K562 (cell line): ENCODE results near the gene ZBTB9. TPM values are rescaled to one million over a fixed set of nuclear protein-coding genes. Genes with fewer than 3 reads are reported as not detected.

ENCODE experiments used
- ATAC-seq: fragments of 200-7000 bp; cut with Tn5 transposase; 3 replicates; pipeline ENCODE4 v1.9.1; 2020; ENCODE audit warnings: moderate library complexity
- BruUV-seq: library from RNA; stranded (reverse); fragments of 400-500 nt; replicated peaks from 2 replicates; lab custom pipeline; 2021; lab: Mats Ljungman, UMichigan
- CTCF ChIA-PET: fragments of 300-600 bp; formaldehyde crosslinking; extraction: SDS; loops from one replicate; lab custom pipeline; 2021; ENCODE audit warnings: low intra/inter-chr PET ratio; lab: Yijun Ruan, JAX
- POLR2A ChIA-PET: fragments of 300-600, 350-650 bp; sonication (Branson Sonifier 250); formaldehyde crosslinking; extraction: SDS; loops from one replicate; lab custom pipeline; 2021; ENCODE audit warnings: antibody characterized with exemption, inconsistent platforms; lab: Yijun Ruan, JAX
- DNase-seq, 4 experiments: peaks; one replicate each; pipeline versions ENCODE4 v3.0.0 to v3.0.0-alpha.2; 2011 to 2018; ENCODE audit warnings: low spot score in 3 of 4, mixed read lengths in 3 of 4; ENCODE audit errors: extremely low read depth in 1 of 4
- FAIRE-seq: peaks from 2 replicates; lab custom pipeline; 2011; peaks lifted over from hg19 to GRCh38; lab: Jason Lieb, UNC
- H2AFZ ChIP-seq: 2 replicates; pipeline ENCODE4 v1.6.0; 2011; ENCODE audit warnings: low read depth, low read length, control low read depth, inconsistent platforms
- H3K27ac ChIP-seq: fragments of 200-600 bp; 3 replicates; pipeline ENCODE4 v1.8.0; 2011; ENCODE audit warnings: low read depth, mild to moderate bottlenecking, control low read depth, inconsistent platforms, low read length, moderate library complexity, mixed read lengths; ENCODE audit errors: extremely low read depth
- H3K27me3 ChIP-seq, 2 experiments: fragments of 300-600 bp in 1 of 2; 2 replicates in 1 of 2; 3 replicates in 1 of 2; pipeline versions ENCODE4 v1.6.0 to v1.8.0; 2011; ENCODE audit warnings: inconsistent platforms in 2 of 2, low read length in 2 of 2, mild to moderate bottlenecking in 1 of 2, mixed read lengths in 1 of 2, moderate library complexity in 1 of 2; ENCODE audit not compliant: control insufficient read depth in 2 of 2, insufficient read depth in 2 of 2
- H3K36me3 ChIP-seq: fragments of 300-600 bp; 3 replicates; pipeline ENCODE4 v1.8.0; 2011; ENCODE audit warnings: mild to moderate bottlenecking, low read length, inconsistent platforms; ENCODE audit not compliant: control insufficient read depth, insufficient read depth
- H3K4me1 ChIP-seq, 2 experiments: fragments of 200-600 bp in 1 of 2; replicated peaks in 1 of 2; 2 replicates in 1 of 2; 3 replicates in 1 of 2; pipeline versions ENCODE4 v1.5.1 to v1.8.0; 2011; ENCODE audit warnings: inconsistent platforms in 2 of 2, low read length in 2 of 2, mild to moderate bottlenecking in 1 of 2, mixed read lengths in 1 of 2, moderate library complexity in 1 of 2; ENCODE audit not compliant: control insufficient read depth in 2 of 2, insufficient read depth in 2 of 2
- H3K4me2 ChIP-seq: 2 replicates; pipeline ENCODE4 v1.6.1; 2011; ENCODE audit warnings: low read length, control low read depth, inconsistent platforms, mixed read lengths; ENCODE audit not compliant: insufficient read depth
- H3K4me3 ChIP-seq: fragments of 200-600 bp; sonication (generic), shearing (Covaris generic); 2 replicates; pipeline ENCODE4 v1.5.1; 2016; ENCODE audit warnings: control low read depth, inconsistent platforms
- H3K79me2 ChIP-seq: fragments of 200-600 bp; 3 replicates; pipeline ENCODE4 v1.8.0; 2011; ENCODE audit warnings: low read length, inconsistent platforms; ENCODE audit not compliant: control insufficient read depth, insufficient read depth
- H3K9ac ChIP-seq, 2 experiments: 2 replicates each; pipeline versions ENCODE4 v1.6.0 to v1.6.1; 2011; ENCODE audit warnings: low read depth in 2 of 2, low read length in 2 of 2, control low read depth in 1 of 2, inconsistent platforms in 1 of 2, mild to moderate bottlenecking in 1 of 2, mixed read lengths in 1 of 2; ENCODE audit not compliant: insufficient read depth in 1 of 2
- H3K9me1 ChIP-seq: one replicate; pipeline ENCODE4 v1.6.0; 2011; ENCODE audit warnings: inconsistent platforms, mild to moderate bottlenecking, low read length, moderate library complexity; ENCODE audit not compliant: control insufficient read depth, insufficient read depth
- H3K9me3 ChIP-seq: replicated peaks from 2 replicates; pipeline ENCODE4 v1.5.1; 2011; ENCODE audit warnings: low read depth, low read length, inconsistent platforms; ENCODE audit not compliant: control insufficient read depth, insufficient read depth
- H4K20me1 ChIP-seq: replicated peaks from 2 replicates; pipeline ENCODE4 v1.6.1; 2011; ENCODE audit warnings: low read length, inconsistent platforms, mixed read lengths; ENCODE audit not compliant: control insufficient read depth, insufficient read depth
- BRCA1 ChIP-seq, 2 experiments: fragments of 450-650 bp in 1 of 2; sonication (generic) in 1 of 2; formaldehyde crosslinking in 1 of 2; IDR thresholded peaks; 2 replicates each; pipeline versions ENCODE4 v1.5.0 to v1.6.1; 2017 to 2020; ENCODE audit warnings: mild to moderate bottlenecking in 1 of 2, missing genetic modification reagents in 1 of 2
- CBFA2T2 ChIP-seq: fragments of 450-650 bp; conservative IDR thresholded peaks from 2 replicates; pipeline ENCODE4 v1.6.1; 2017; ENCODE audit warnings: mild to moderate bottlenecking
- CSDE1 ChIP-seq, 2 experiments: fragments of 450-650 bp; IDR thresholded peaks; 2 replicates each; pipeline ENCODE4 v1.6.1; 2016; ENCODE audit warnings: mild to moderate bottlenecking in 1 of 2
- FOSL1 ChIP-seq: fragments of 200-800 bp; sonication (Bioruptor generic); conservative IDR thresholded peaks from 2 replicates; pipeline ENCODE4 v1.6.1; 2016; ENCODE audit warnings: missing genetic modification characterization, missing compliant biosample characterization
- FOXJ3 ChIP-seq: sonication (generic); formaldehyde crosslinking; IDR thresholded peaks from 2 replicates; pipeline ENCODE4 v1.4.0; 2020; ENCODE audit warnings: mild to moderate bottlenecking, missing genetic modification reagents
- JUN ChIP-seq, 2 experiments: sonication (generic) in 1 of 2; formaldehyde crosslinking in 1 of 2; IDR thresholded peaks; 2 replicates each; pipeline versions ENCODE4 v1.6.1 to v1.8.0; 2012 to 2022; ENCODE audit warnings: borderline replicate concordance in 2 of 2, mild to moderate bottlenecking in 2 of 2, improper control_type of control experiment in 1 of 2, low read depth in 1 of 2, low read length in 1 of 2, missing genetic modification reagents in 1 of 2
- KLF1 ChIP-seq: fragments of 450-650 bp; IDR thresholded peaks from 2 replicates; pipeline ENCODE4 v1.6.1; 2016; ENCODE audit warnings: missing genetic modification characterization, missing compliant biosample characterization
- KLF13 ChIP-seq: fragments of 450-650 bp; IDR thresholded peaks from 2 replicates; pipeline ENCODE4 v1.6.1; 2016; ENCODE audit warnings: missing genetic modification characterization, low read depth, mild to moderate bottlenecking, missing compliant biosample characterization, moderate library complexity, borderline replicate concordance
- LCOR ChIP-seq: sonication (generic); formaldehyde crosslinking; IDR thresholded peaks from 2 replicates; pipeline ENCODE4 v1.8.0; 2022; ENCODE audit warnings: mild to moderate bottlenecking, missing genetic modification reagents
- MAFF ChIP-seq: IDR thresholded peaks from 2 replicates; pipeline ENCODE4 v1.6.1; 2012; ENCODE audit warnings: low read length, improper control_type of control experiment
- MEIS2 ChIP-seq: fragments of 450-650 bp; IDR thresholded peaks from 2 replicates; pipeline ENCODE4 v1.6.1; 2014; ENCODE audit warnings: mild to moderate bottlenecking; ENCODE audit not compliant: partially characterized antibody
- NFATC3 ChIP-seq: fragments of 450-650 bp; IDR thresholded peaks from 2 replicates; pipeline ENCODE4 v1.6.1; 2017; ENCODE audit warnings: mild to moderate bottlenecking
- NRF1 ChIP-seq, 2 experiments: fragments of 450-650 bp; IDR thresholded peaks in 1 of 2; conservative IDR thresholded peaks in 1 of 2; 2 replicates each; pipeline ENCODE4 v1.6.1; 2014; ENCODE audit warnings: mild to moderate bottlenecking in 2 of 2
- TAF15 ChIP-seq: fragments of 200-400 bp; formaldehyde crosslinking; IDR thresholded peaks from 2 replicates; pipeline ENCODE4 v1.6.1; 2017; ENCODE audit warnings: mild to moderate bottlenecking, low read depth, low read length, moderate library complexity
- ZNF23 ChIP-seq: fragments of 250-450 bp; sonication (Bioruptor Pico); IDR thresholded peaks from 2 replicates; pipeline ENCODE4 v1.4.0; 2020; ENCODE audit warnings: mild to moderate bottlenecking
- WGBS: fragments of 100-300 bp; shearing (Covaris generic); methylation state at CpG from one replicate; pipeline ENCODE4 v1.1.6; 2016; ENCODE audit warnings: low coverage, mixed read lengths; ENCODE audit not compliant: insufficient coverage; ENCODE audit errors: missing lambda C conversion rate; 5-methylcytosine and 5-hydroxymethylcytosine counted together
- in situ Hi-C: fragments of 300-500 bp; cut with MboI; formaldehyde crosslinking; loops from 4 replicates; pipeline ENCODE4 v1.15.0; 2018; ENCODE audit warnings: inconsistent platforms, mixed read lengths
- intact Hi-C: fragments of 100-400 bp; cut with micrococcal nuclease; formaldehyde crosslinking; loops from 2 replicates; pipeline ENCODE4 v1.14.2; 2022
- polyA plus RNA-seq, 8 experiments: library from polyadenylated mRNA; depleted of rRNA in 4 of 8; stranded (reverse) in 5 of 8; unstranded in 3 of 8; fragments of >200 nt; fragmentation: Nextera tagmentation in 2 of 8; fragmentation: Illumina TruSeq in 1 of 8; extraction: Ambion mirVana in 2 of 8; extraction: Trizol in 1 of 8; gene quantifications; 2 replicates each; pipeline versions ENCODE4 v1.2.1 to v1.2.3, GENCODE V29; 2011 to 2014; ENCODE audit warnings: inconsistent platforms in 1 of 8, missing spikeins in 1 of 8
- total RNA-seq, 7 experiments: library from RNA; depleted of rRNA in 6 of 7; stranded (reverse); fragments of >200 nt in 6 of 7; fragmentation: Illumina TruSeq in 2 of 7; extraction: Trizol in 2 of 7; gene quantifications; 2 replicates each; pipeline versions ENCODE4 v1.2.1 to v1.2.3, GENCODE V29; 2011 to 2021; ENCODE audit warnings: low replicate concordance in 1 of 7
- TF ChIP-seq, protein P1 (sequence below), 2 experiments: IDR thresholded peaks in 1 of 2; conservative IDR thresholded peaks in 1 of 2; 2 replicates each; pipeline ENCODE4 v1.6.1; 2016; ENCODE audit warnings: low read depth in 2 of 2, mild to moderate bottlenecking in 1 of 2, missing compliant biosample characterization in 1 of 2, missing genetic modification characterization in 1 of 2, moderate library complexity in 1 of 2
- TF ChIP-seq, protein P2 (sequence below): fragments of 250-450 bp; sonication (Bioruptor Pico); IDR thresholded peaks from 2 replicates; pipeline ENCODE4 v1.5.0; 2021; ENCODE audit warnings: mild to moderate bottlenecking, moderate library complexity

The ZBTB9 gene
- total and polyA plus RNA-seq, 9 of the 15 experiments (the other 6 are each of a cell fraction or from before 2014, with no cell fraction given), result 1.9 to 19.5 (median 10.4) TPM

DNA sequence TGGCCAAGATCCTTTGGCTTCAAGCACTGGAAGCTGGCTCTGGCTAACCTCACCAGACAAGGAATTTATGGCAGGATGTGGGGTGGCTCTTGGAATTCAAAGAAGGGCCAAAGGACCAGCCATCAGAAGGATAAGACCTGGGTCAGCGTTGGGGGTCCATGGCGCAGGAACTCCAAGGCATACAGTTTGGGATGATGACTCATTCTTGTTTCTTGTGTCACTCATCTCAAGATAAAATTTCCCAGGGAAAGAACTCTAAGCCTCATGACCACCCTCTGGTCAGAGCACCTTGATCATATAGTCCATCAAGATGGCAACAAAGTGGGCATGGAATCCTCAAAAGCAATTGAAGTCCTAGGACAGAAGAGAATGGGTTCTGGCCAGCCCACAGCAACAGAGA is 4.8 kb downstream of the ZBTB9 start:
- peak in 1 of 4 experiments; percentile 9 for DNase-seq
- in situ Hi-C loops, result no loop called here
- Histone ChIP-seq H3K27ac (no peak overlapping the region), H3K9ac (no peak overlapping the region), H3K4me1 (peaks cover 14 to 16% of the 10 kb centered on the region in 2 experiments; a peak in 4 of 5 replicates), H2AFZ (no peak overlapping the region), H3K4me3 (no peak overlapping the region), H4K20me1 (no peaks in the 10 kb centered on the region), H3K9me3 (no peaks in the 10 kb centered on the region), H3K27me3 (no peaks in the 10 kb centered on the region), H3K4me2 (no peak overlapping the region), H3K79me2 (peaks cover 19% of the 10 kb centered on the region), H3K9me1 (no peaks in the 10 kb centered on the region), H3K36me3 (peaks cover 27% of the 10 kb centered on the region)
- no TSS peak for BruUV-seq
- CTCF ChIA-PET, result no interaction called here
- FAIRE-seq, result no peak
- POLR2A ChIA-PET, result interaction anchor here (0.5 to 1.3 kb wide), 8 partner anchors 8 to 188 kb away, joined by 3 to 8 read pairs (median 3); partner anchors contain the start of genes RPS18 and VPS52
- no peak for ATAC-seq
- intact Hi-C loops, result no loop called here
- 17% methylated on average over 2 of the region's 2 CpGs for WGBS
- TF ChIP-seq, protein P1, sequence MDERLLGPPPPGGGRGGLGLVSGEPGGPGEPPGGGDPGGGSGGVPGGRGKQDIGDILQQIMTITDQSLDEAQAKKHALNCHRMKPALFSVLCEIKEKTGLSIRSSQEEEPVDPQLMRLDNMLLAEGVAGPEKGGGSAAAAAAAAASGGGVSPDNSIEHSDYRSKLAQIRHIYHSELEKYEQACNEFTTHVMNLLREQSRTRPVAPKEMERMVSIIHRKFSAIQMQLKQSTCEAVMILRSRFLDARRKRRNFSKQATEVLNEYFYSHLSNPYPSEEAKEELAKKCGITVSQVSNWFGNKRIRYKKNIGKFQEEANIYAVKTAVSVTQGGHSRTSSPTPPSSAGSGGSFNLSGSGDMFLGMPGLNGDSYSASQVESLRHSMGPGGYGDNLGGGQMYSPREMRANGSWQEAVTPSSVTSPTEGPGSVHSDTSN (CRISPR knock-in tag; IDR thresholded peaks at IDR 0.05; ENCODE audit: low read depth), result no peak
- TF ChIP-seq, protein P1 (tag; conservative IDR thresholded peaks at IDR 0.05; ENCODE audit: low read depth), result peak; percentile 24; the same call in 1 of the 2 replicates
- no peak for TF ChIP-seq TAF15
- TF ChIP-seq LCOR, result 0 out of 2 replicates have a peak, but pooled peaks have one; percentile 47
- TF ChIP-seq FOSL1 (tag), result peak; percentile 86
- TF ChIP-seq JUN (IDR thresholded peaks at IDR 0.05; ENCODE audit: borderline replicate concordance, low read depth, low read length), result 0 out of 2 replicates have a peak, but pooled peaks have one; percentile 39
- no peak for TF ChIP-seq JUN (CRISPR knock-in tag; IDR thresholded peaks at IDR 0.05; ENCODE audit: borderline replicate concordance)
- TF ChIP-seq CBFA2T2, result no peak
- TF ChIP-seq KLF13, result no peak
- no peak for TF ChIP-seq ZNF23 (CRISPR knock-in tag)
- TF ChIP-seq MEIS2, result peak; percentile 26
- no peak for TF ChIP-seq FOXJ3 (CRISPR knock-in tag)
- no peak for TF ChIP-seq NRF1 (conservative IDR thresholded peaks at IDR 0.05 in 1 of 2, IDR thresholded peaks at IDR 0.05 in 1 of 2)
- TF ChIP-seq, protein P2, sequence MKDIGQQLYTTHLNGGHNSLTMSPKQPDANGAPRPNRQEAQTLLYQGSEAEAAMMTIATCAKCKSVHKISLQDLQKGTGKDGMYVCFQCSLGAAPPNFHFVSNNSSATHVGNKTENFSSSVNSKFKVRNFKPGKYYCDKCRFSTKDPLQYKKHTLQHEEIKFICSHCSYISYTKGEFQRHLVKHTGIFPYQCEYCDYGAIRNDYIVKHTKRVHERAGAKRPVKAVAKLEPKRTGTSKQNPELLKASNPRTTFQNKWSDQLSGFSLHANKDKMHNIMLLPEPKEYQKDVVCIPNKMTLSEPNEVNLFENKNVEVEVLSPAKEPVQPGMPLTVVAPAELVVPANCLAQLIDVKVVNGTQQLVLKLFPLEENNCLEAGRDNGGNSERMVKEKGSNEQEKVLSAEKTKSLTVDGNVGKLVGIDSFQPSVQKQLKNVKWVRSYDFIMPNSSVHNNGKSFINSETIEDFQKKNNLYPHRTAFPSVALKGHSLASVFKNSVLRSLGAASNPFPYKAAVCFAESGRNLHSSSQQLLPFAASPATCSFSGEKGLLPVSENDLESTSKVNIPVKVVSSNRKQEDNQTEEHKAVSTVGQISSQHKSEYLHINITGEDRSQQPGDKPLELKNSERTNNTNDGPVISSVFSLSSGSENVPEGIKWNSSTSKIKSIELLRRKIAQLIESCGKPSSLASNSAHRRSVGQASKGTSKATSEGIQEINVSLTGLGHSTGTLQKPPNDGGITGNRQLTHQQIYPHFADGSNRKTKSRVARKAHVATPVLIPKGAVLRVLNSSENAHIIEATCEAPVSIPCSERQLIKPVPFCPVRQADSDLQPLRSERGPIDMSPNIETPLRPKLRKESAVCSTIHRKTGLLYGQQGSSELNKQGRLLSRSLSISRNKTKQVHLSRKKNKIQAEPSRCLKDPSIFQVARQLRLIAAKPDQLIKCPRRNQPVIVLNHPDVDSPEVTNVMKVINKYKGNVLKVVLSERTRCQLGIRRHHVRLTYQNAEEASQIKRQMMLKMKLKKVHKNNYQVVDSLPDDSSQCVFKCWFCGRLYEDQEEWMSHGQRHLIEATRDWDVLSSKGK (CRISPR knock-in tag), result no peak
- no peak for TF ChIP-seq CSDE1 (IDR thresholded peaks at IDR 0.05)
- no peak for TF ChIP-seq BRCA1 (IDR thresholded peaks at IDR 0.05)
- no peak for TF ChIP-seq BRCA1 (CRISPR knock-in tag; IDR thresholded peaks at IDR 0.05)
- no peak for TF ChIP-seq KLF1
- no peak for TF ChIP-seq MAFF
- no peak for TF ChIP-seq NFATC3
